Measurements from ENCODE around the gene WNK2. TPM values are rescaled to one million over a fixed set of nuclear protein-coding genes. Genes with fewer than 3 reads are reported as not detected.
"Not testable (repeated sequence)": the region's sequence is repeated elsewhere in the genome, so short reads cannot be mapped to it uniquely, and the experiment has no call there.

Gene WNK2
- total and polyA plus RNA-seq, 4 donors, result 0.13 to 3.7 (median 2.9) TPM

- intact Hi-C loops (cut with DNase I), result no loop called here
- 62% methylated on average over 3 of the region's 3 CpGs for WGBS, 2 donors
- H3K27me3 ChIP-seq (ENCODE audit: control insufficient read depth in 1 of 2, insufficient read depth in 2 of 2, low read length in 1 of 2), result peaks cover 0 to under 1% of the 10 kb centered on the region in 2 donors
Measured at GRCh38 chr9:93361995-93362394, 178.1 kb downstream of the WNK2 start.

DNA sequence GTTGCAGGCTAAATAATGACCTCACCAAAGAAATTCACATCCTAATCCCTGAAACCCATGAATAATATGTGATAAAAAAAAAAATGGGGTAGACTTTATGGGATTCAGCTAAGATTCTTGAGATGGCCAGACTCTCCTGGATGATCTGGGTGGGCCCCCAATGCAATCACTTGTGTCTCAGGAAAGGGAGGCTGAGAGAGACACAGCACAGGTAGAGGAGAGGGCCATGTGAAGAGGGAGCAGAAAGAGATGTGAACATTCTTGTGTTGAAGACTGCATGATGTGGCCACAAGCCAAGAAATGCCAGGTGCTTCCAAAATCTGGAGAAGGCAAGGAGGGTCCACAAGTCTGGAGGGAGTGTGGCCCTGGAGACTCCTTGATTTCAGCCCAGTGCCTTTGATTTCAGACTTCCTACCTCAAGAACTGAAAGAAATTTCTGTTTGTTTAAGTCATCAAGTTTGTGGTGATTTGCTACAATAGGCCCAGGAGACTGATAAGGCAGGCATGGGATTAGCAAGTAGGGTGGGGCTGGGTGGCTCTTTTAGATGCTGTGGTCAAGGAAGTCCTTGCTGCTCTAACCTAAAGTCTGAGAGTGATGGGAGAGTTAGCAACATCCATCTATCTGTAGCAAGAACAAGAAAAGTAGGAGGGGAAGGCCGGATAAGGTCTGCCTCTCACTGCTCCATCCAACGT, 180.9 kb downstream of the WNK2 start:
- Histone ChIP-seq H3K27me3 (ENCODE audit: control insufficient read depth in 1 of 2, insufficient read depth in 2 of 2, low read length in 1 of 2) (no peaks in the 10 kb centered on the region), H3K4me3 (ENCODE audit: low read length in 2 of 2) (no peak overlapping the region), H3K36me3 (ENCODE audit: control insufficient read depth in 1 of 2, insufficient read depth in 2 of 2, low read length in 1 of 2) (no peaks in the 10 kb centered on the region), H3K4me1 (ENCODE audit: control insufficient read depth in 1 of 2, insufficient read depth in 2 of 2, low read length in 2 of 2) (no peaks in the 10 kb centered on the region), H3K27ac (ENCODE audit: low read depth in 1 of 2, low read length in 2 of 2) (no peak overlapping the region), H3K9me3 (ENCODE audit: control insufficient read depth, low read length) (no peaks in the 10 kb centered on the region)
- DNase-seq (no peak), ATAC-seq (ENCODE audit: low FRiP score) (no peak)
- WGBS, 2 donors, result 82 to 90% methylated on average over 2 of the region's 2 CpGs
- intact Hi-C loops (cut with DNase I), result no loop called here

More at GRCh38 chr9:93361995-93362394, 178.1 kb downstream of the WNK2 start:
- H3K27ac ChIP-seq (ENCODE audit: low read depth in 1 of 2, low read length in 2 of 2), result no peak overlapping the region
- no peak for DNase-seq
- H3K4me1 ChIP-seq (ENCODE audit: control insufficient read depth in 1 of 2, insufficient read depth in 2 of 2, low read length in 2 of 2), result no peaks in the 10 kb centered on the region
- H3K9me3 ChIP-seq (ENCODE audit: control insufficient read depth, low read length), result no peaks in the 10 kb centered on the region
- no peak overlapping the region for H3K4me3 ChIP-seq (ENCODE audit: low read length in 2 of 2)
- H3K36me3 ChIP-seq (ENCODE audit: control insufficient read depth in 1 of 2, insufficient read depth in 2 of 2, low read length in 1 of 2), result no peaks in the 10 kb centered on the region
- no peak for ATAC-seq (ENCODE audit: low FRiP score)

- DNase-seq (no peak), ATAC-seq (ENCODE audit: low FRiP score) (no peak)
- H3K27me3 ChIP-seq (ENCODE audit: control insufficient read depth in 1 of 2, insufficient read depth in 2 of 2, low read length in 1 of 2), result no peaks in the 10 kb centered on the region
- no peak overlapping the region for H3K4me3 ChIP-seq (ENCODE audit: low read length in 2 of 2)
- no peak overlapping the region for H3K27ac ChIP-seq (ENCODE audit: low read depth in 1 of 2, low read length in 2 of 2)
- H3K36me3 ChIP-seq (ENCODE audit: control insufficient read depth in 1 of 2, insufficient read depth in 2 of 2, low read length in 1 of 2), result no peaks in the 10 kb centered on the region
- no peaks in the 10 kb centered on the region for H3K9me3 ChIP-seq (ENCODE audit: control insufficient read depth, low read length)
- WGBS, 2 donors, result 79 to 82% methylated on average over 12 of the region's 12 CpGs
- no peaks in the 10 kb centered on the region for H3K4me1 ChIP-seq (ENCODE audit: control insufficient read depth in 1 of 2, insufficient read depth in 2 of 2, low read length in 2 of 2)
- intact Hi-C loops (cut with DNase I), result no loop called here
Measured at GRCh38 chr9:93365427-93366118, 181.6 kb downstream of the WNK2 start.

DNA sequence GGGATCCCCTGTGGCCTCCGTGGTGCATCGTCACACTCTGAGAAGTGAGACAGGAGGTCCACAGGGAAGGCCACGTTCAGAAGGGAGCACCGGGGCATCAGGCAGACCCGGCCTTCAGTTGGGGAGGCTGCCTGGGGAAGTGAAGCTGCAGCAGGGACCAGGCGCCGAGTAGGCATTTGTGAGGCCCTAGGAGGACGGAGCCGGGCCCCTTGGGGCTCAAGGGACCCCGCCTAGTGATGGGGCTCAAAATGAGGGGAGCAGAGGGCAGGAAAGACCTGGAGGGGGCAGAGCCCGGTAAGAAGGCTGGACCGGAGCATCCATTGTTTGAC, 182.1 kb downstream of the WNK2 start:
- H3K4me3 ChIP-seq (ENCODE audit: low read length in 2 of 2), result no peak overlapping the region
- H3K27me3 ChIP-seq (ENCODE audit: control insufficient read depth in 1 of 2, insufficient read depth in 2 of 2, low read length in 1 of 2), result no peaks in the 10 kb centered on the region
- intact Hi-C loops (cut with DNase I), result no loop called here
- no peak for DNase-seq
- ATAC-seq (ENCODE audit: low FRiP score), result no peak
- H3K36me3 ChIP-seq (ENCODE audit: control insufficient read depth in 1 of 2, insufficient read depth in 2 of 2, low read length in 1 of 2), result no peaks in the 10 kb centered on the region
- no peaks in the 10 kb centered on the region for H3K9me3 ChIP-seq (ENCODE audit: control insufficient read depth, low read length)
- no peaks in the 10 kb centered on the region for H3K4me1 ChIP-seq (ENCODE audit: control insufficient read depth in 1 of 2, insufficient read depth in 2 of 2, low read length in 2 of 2)
- H3K27ac ChIP-seq (ENCODE audit: low read depth in 1 of 2, low read length in 2 of 2), result no peak overlapping the region
- 81 to 84% methylated on average over 12 of the region's 12 CpGs for WGBS, 2 donors

GRCh38 chr9:93366486-93366885, 182.5 kb downstream of the WNK2 start:
- H3K27me3 ChIP-seq (ENCODE audit: control insufficient read depth in 1 of 2, insufficient read depth in 2 of 2, low read length in 1 of 2); H3K9me3 ChIP-seq (ENCODE audit: control insufficient read depth, low read length); H3K4me3 ChIP-seq (ENCODE audit: low read length in 2 of 2); DNase-seq; intact Hi-C loops (cut with DNase I); ATAC-seq (ENCODE audit: low FRiP score); H3K27ac ChIP-seq (ENCODE audit: low read depth in 1 of 2, low read length in 2 of 2); H3K4me1 ChIP-seq (ENCODE audit: control insufficient read depth in 1 of 2, insufficient read depth in 2 of 2, low read length in 2 of 2); H3K36me3 ChIP-seq (ENCODE audit: control insufficient read depth in 1 of 2, insufficient read depth in 2 of 2, low read length in 1 of 2): not testable (repeated sequence)
- 84 to 89% methylated on average over 4 of the region's 4 CpGs for WGBS, 2 donors

DNA sequence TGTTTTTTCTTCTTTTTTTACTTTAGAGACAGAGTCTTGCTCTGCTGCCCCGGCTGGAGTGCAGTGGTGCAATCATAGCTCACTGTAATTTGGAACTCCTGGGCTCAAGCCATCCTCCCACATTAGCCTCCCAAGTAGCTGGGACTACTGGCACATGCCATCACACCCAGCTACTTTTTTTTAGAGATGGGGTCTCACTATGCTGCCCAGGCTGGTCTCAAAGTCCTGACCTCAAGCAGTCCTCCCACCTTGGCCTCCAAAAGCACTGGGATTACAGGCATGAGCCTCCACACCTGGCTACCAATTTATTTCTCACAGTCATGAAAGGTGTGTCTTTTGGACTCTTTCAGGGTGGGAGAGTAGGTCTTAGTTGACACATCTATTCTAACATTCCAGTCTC, 184.5 kb downstream of the WNK2 start:
- DNase-seq, result no peak
- Histone ChIP-seq H3K4me1 (ENCODE audit: control insufficient read depth in 1 of 2, insufficient read depth in 2 of 2, low read length in 2 of 2) (no peaks in the 10 kb centered on the region), H3K27me3 (ENCODE audit: control insufficient read depth in 1 of 2, insufficient read depth in 2 of 2, low read length in 1 of 2) (no peaks in the 10 kb centered on the region), H3K4me3 (ENCODE audit: low read length in 2 of 2) (no peak overlapping the region), H3K9me3 (ENCODE audit: control insufficient read depth, low read length) (no peaks in the 10 kb centered on the region), H3K36me3 (ENCODE audit: control insufficient read depth in 1 of 2, insufficient read depth in 2 of 2, low read length in 1 of 2) (no peaks in the 10 kb centered on the region), H3K27ac (ENCODE audit: low read depth in 1 of 2, low read length in 2 of 2) (no peak overlapping the region)
- intact Hi-C loops (cut with DNase I), result no loop called here
- ATAC-seq (ENCODE audit: low FRiP score), result no peak
- 87 to 90% methylated on average over 1 of the region's 1 CpG for WGBS, 2 donors

GRCh38 chr9:93369686-93370085, 185.7 kb downstream of the WNK2 start:
- no peak overlapping the region for H3K27ac ChIP-seq (ENCODE audit: low read depth in 1 of 2, low read length in 2 of 2)
- ATAC-seq (ENCODE audit: low FRiP score) (no peak), DNase-seq (no peak)
- no peaks in the 10 kb centered on the region for H3K27me3 ChIP-seq (ENCODE audit: control insufficient read depth in 1 of 2, insufficient read depth in 2 of 2, low read length in 1 of 2)
- intact Hi-C loops (cut with DNase I), result no loop called here
- WGBS, 2 donors, result 95 to 97% methylated on average over 1 of the region's 1 CpG
- no peak overlapping the region for H3K4me3 ChIP-seq (ENCODE audit: low read length in 2 of 2)
- H3K4me1 ChIP-seq (ENCODE audit: control insufficient read depth in 1 of 2, insufficient read depth in 2 of 2, low read length in 2 of 2), result no peaks in the 10 kb centered on the region
- no peaks in the 10 kb centered on the region for H3K36me3 ChIP-seq (ENCODE audit: control insufficient read depth in 1 of 2, insufficient read depth in 2 of 2, low read length in 1 of 2)
- no peaks in the 10 kb centered on the region for H3K9me3 ChIP-seq (ENCODE audit: control insufficient read depth, low read length)
